Ammon's horn (tissue), 1 donor: ENCODE data around the gene CILP2.

Experiments
- DNase-seq: peaks from one replicate; pipeline ENCODE4 v3.0.0-alpha.2; 2016; ENCODE audit warnings: low spot score

CILP2 gene

GRCh38 chr19:19505669-19506326 lies 32.3 kb upstream of the CILP2 start:
- no peak for DNase-seq

DNA sequence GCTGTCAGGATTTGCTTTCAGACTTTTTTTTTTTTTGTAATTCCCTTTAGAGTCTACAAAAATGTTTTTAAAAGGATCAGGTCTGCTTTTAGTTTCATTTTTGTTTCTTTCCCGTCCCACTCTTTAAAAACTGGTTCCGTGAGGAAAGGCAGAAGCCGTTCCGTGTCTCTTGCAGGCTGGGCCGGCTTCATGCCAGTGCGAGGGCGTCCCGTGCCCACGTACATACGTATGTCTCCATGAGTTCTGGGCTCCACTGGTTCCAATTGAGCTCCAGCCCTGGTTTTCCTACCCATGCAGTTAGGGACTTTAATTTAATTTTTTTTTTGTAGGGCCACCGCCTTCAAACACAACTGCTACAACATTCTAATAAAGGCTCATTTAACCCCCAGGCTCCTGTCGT lies 31.5 kb upstream of the CILP2 start:
- peak; percentile 72 for DNase-seq

DNA sequence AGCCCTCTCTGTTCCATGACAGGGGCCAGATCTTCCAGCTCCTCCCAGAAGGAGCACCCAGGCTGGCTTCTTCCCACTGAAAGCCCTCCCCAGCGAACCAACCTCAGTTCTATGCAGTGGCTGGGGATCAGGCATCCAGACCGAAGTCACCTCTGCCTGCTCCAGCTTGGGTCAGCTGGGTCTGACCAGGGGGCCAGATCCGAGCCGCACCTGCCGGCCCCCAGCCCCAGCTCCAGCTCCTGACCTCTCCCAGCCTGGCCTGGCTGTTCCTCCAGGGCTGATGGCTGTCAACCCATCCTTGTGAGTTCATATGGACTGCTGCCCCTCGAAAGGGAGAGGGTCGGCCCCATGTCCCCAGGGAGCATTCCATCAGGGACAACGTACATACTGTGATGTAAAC lies 30.7 kb upstream of the CILP2 start:
- DNase-seq = no peak

DNA sequence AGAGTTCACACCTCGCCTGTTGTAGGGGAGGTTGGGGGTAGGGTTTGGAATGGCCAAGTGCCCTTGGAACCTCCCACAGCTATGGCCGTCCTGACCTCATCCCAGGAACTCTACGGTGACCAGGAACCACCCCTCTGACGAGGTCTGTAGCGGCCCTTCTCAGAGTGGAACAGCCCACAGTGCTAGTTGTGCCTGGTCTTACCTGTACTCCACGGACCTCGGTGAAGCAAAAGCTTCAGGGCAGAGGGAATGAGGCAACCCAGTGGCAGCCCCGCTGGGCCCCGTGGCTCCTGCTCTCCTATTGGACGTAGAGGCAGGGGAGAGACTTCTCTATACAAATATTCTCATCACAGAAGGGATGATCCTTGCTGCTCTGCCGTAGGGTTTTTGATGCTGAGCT lies 29.8 kb upstream of the CILP2 start:
- DNase-seq = no peak

- DNase-seq = no peak
Observed at GRCh38 chr19:19510432-19510831, 27.6 kb upstream of the CILP2 start.

GRCh38 chr19:19513682-19514081 lies 24.4 kb upstream of the CILP2 start:
- DNase-seq = no peak

- DNase-seq = no peak
Observed at GRCh38 chr19:19514215-19514657, 23.8 kb upstream of the CILP2 start.

- DNase-seq = no peak
Observed at GRCh38 chr19:19514881-19515641, 23.0 kb upstream of the CILP2 start, which contains the start of gene TSSK6. Gene TSSK6, minus strand, starts transcription at chr19:19515548. Its CDS starts 121 bp downstream, at chr19:19515427.

GRCh38 chr19:19515642-19516519 lies 22.2 kb upstream of the CILP2 start, which contains the start of gene NDUFA13:
Gene NDUFA13, plus strand, starts transcription at chr19:19516225. Its CDS starts 14 bp downstream, at chr19:19516239.
- peak; percentile 93 for DNase-seq

DNA sequence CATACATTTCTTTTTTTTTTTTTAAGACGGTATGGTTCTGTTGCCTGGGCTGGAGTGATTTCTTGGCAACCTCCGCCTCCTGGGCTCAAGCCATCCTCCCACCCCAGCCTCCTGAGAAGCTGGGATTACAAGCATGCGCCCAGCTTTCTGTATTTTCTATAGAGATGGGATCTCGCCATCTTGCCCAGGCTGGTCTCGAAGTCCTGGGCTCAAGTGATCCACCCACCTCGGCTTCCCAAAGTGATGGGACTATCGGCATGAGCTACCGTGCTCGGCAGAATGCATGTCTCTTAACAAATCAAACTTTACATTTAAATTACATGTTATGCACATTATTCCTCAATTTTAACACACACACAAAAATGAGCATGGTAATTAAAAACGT lies 20.8 kb upstream of the CILP2 start:
- no peak for DNase-seq

GRCh38 chr19:19520989-19521388 lies 17.1 kb upstream of the CILP2 start:
- DNase-seq = no peak

GRCh38 chr19:19523177-19523576 lies 14.9 kb upstream of the CILP2 start:
- DNase-seq = no peak

- no peak for DNase-seq
Observed at GRCh38 chr19:19524053-19524452, 14.0 kb upstream of the CILP2 start.

GRCh38 chr19:19525611-19526380 lies 12.3 kb upstream of the CILP2 start:
- DNase-seq = no peak

- no peak for DNase-seq
Observed at GRCh38 chr19:19526581-19527370, 11.3 kb upstream of the CILP2 start.

DNA sequence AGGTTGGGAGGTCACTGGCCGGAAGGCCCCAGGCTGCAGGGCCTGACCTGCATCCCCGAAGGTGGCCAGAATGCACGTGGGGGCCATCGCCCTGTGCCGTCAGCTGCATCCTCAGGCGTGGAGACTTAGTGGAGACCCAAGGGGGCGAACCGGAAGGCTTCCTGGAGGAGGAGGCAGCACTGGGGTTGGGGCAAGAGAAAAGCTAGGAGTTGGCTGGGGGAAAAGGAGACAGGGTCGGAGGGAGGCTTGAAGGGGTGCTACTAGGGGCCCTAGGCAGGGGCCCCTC lies 10.8 kb upstream of the CILP2 start:
- no peak for DNase-seq

DNA sequence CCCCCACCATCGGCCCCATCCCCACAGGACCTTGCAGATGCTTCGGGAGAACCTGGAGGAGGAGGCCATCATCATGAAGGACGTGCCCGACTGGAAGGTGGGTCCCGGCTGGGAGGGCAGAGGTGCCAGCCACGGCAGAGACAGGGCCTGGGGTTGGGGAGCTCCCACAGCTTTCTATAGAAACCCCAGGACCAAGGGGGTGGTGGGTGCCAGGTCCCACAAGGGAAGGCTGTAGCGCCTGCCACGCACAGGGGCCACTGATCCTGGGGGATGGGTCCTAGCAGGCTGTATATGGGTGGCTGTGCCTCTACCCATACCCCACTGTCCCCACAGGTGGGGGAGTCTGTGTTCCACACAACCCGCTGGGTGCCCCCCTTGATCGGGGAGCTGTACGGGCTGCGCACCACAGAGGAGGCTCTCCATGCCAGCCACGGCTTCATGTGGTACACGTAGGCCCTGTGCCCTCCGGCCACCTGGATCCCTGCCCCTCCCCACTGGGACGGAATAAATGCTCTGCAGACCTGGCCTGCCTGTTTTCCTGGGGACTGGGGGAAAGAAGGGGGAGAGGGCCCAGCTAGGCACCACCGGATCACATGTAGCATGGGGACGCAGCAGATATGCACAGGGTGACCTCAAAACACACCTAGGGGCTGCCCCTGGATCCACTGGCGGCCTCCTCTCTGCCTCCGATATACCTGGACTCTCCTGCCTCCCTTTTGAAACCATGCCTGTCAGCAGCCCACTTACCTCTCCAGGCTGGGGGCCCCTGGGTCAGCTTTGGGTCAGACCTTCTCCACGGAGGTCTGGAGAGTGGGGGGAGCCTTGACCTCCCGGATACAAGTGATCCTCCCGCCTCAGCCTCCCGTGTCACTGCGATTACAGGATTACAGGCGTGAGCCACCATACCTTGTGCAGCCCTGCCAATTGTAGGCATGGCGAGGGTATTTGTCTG lies 10.1 kb upstream of the CILP2 start:
- DNase-seq = no peak

GRCh38 chr19:19528721-19529490 lies 9.2 kb upstream of the CILP2 start, which contains the start of gene YJEFN3:
Gene YJEFN3, plus strand, starts transcription at chr19:19528911. Its CDS starts 22 bp downstream, at chr19:19528933.
- DNase-seq = peak; percentile 82
